Gastroesophageal sphincter (tissue), 3 donors: Measurements from ENCODE around the gene NEK4.

Source experiments
- CTCF ChIP-seq, 4 experiments: fragments of 200-600 bp in 2 of 4; fragments of 450-650 bp in 2 of 4; sonication (generic) in 1 of 4; IDR thresholded peaks; one replicate each; pipeline ENCODE4 v1.5.1; 2017 to 2019; ENCODE audit warnings: antibody characterized with exemption in 4 of 4, mild to moderate bottlenecking in 2 of 4, moderate library complexity in 2 of 4
- POLR2A ChIP-seq, 2 donors: fragments of 450-650 bp; IDR thresholded peaks; one replicate each; pipeline ENCODE4 v1.6.1; 2017; ENCODE audit warnings: antibody characterized with exemption in 2 of 2, mild to moderate bottlenecking in 2 of 2, moderate library complexity in 1 of 2

GRCh38 chr3:52817221-52817620 is 46.5 kb upstream of the NEK4 start:
- TF ChIP-seq CTCF (IDR thresholded peaks at IDR 0.05) (no peak), POLR2A (IDR thresholded peaks at IDR 0.05) (no peak)
